Mucosa of gallbladder (tissue), 1 donor: ENCODE results near the gene ANTXRL. TPM values are rescaled to one million over a fixed set of nuclear protein-coding genes. Genes with fewer than 3 reads are reported as not detected.
"Not testable (repeated sequence)": the region's sequence is repeated elsewhere in the genome, so short reads cannot be mapped to it uniquely, and the experiment has no call there.

Source experiments
- DNase-seq: peaks from one replicate; pipeline ENCODE4 v3.0.0-alpha.2; 2020; ENCODE audit warnings: low spot score
- total RNA-seq: library from RNA; stranded (reverse); gene quantifications from one replicate; pipeline ENCODE4 v1.2.1, GENCODE V29; 2021
- donor health status: DM: no; HTN: no; CAD: no.

Gene ANTXRL
- total RNA-seq, 1 donor from 2014 or later: not detected

DNA sequence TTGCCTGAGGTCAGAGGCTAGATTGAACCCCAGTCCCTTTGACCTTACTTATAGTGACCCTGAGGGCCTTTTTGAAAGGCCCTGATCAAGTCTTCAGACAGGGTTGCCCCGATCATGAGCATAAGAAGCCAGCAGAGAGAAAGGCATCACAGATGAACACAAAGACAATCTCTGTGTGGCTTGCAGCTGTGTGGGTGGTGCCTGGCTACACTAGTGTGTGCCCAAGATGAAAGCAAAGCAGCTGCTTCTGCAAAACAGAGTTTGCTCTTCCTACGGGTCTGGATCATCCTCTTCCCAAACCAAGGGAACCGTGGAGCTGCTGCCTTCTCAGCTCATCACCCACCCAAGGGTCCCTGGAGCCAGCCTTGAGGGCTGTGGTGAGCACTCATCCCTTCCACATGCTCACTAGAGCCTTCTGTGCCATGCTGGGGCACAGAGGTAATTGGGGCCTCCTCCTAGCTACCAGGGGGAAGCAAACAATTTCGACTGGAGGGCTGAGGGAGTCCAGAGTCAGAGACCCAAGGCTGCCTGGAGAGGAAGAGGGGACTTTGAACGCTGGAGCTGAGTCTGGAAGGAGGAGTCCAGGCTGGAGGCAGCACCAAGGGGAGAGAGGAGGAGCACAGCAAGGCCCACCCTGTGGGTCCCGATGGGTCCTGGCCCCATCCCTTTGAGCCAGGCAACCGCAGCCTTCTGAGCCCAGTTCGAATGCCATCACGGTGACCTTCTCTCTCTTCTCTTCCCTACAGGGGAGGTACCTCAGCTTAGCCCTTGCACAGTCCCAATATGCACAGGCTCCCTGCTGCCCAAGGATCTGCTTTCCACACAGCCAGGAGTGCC is 42.3 kb downstream of the ANTXRL start:
- DNase-seq: no peak

DNA sequence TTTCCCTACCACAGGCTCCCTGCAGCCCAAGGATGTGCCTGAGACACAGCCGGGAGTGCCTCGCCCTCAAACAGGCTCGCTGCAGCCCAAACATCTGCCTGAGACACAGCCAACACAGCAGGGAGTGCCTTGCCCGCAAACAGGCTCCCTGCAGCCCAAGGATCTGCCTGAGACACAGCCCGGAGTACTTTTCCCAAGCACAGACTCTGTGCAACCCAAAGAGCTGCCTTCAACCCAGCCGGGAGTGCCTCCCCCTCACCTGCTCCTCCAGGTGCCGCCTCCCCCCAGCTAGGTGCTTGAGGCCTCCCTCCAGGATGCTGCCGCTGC is 42.9 kb downstream of the ANTXRL start:
- no peak for DNase-seq

DNA sequence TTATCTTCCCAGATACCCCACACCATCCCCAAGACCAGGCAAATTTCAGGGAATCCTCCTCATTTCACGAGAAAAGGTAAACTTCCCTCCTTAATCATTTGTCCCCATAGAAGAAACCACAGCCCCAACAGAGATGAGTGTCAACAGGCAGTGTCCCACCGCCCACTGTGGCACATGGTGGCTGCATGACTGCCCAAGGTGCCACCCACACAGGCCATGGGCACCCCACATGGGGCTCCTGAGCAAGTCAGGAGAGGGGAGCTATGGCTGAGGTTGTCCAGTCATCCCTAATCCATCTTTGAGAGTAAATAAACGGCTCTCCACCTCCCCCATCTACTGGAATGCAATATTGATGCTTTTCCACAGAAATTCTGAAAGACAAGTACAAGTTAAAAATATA is 44.1 kb downstream of the ANTXRL start:
- DNase-seq: no peak

DNA sequence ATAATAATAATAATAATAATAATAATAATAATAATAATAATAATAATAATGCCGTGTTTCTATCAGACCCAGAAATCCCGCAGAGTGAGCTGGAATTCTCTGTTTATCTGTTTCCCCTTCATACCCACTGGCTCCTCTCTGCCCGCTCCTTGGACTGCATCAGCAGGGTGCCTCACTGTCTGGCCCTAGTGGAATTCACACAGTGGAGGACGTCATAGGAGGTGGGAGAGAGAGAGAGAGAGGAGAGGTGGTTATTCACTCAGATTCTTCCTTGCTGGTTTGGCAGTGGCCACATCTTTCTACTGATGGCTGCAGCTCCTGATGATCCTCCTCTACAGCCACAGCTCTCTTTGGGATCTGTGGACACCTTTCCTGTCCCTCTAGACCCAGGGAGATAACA is 78.7 kb downstream of the ANTXRL start:
- not testable (repeated sequence) for DNase-seq

DNA sequence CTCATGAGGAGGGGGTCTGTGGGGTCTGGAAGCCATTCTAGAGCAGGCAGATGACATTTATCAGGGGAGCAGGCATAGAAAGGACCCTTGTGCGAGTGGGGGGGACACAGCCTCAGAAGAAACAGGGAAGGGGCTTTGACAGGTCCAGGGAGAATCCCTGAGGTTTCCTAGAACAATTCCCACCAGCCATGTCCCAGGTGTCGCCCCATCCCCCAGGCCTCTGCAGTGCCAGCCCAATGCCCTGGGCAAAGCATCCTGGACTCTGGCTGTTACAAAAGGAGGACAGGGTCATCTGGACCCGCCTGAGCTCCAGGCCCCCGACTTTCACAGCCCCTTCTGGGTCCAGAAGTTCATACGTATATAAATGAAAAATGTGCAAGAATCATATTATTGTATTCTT is 80.4 kb downstream of the ANTXRL start:
- not testable (repeated sequence) for DNase-seq

DNA sequence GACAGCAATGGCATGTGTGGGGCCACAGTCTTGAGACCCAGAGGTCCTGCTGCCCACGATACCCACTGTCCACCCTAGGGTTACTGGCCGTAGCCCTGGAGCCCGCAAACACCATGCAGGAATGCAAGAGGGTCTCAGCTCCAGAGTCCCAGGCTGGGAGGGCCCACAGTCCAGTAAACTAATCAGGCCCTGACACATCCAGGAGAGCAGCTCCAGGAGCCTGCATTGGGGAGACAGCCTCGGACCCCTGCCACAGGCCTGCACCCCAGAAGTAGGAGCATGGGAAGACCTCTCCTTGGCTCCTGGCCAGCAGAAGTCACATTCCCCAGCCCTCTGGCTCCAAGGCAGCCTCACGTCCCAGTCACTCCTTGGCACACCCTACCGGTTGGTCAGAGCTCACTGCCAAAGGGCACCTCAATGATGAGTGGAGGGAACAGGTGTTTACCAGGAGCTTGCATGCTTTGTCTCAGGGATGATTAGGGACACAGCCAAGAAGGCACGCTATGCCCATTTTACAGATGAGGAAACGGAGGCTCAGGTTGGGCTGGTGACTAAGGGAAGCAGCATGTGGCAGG is 81.0 kb downstream of the ANTXRL start:
- DNase-seq: not testable (repeated sequence)

DNA sequence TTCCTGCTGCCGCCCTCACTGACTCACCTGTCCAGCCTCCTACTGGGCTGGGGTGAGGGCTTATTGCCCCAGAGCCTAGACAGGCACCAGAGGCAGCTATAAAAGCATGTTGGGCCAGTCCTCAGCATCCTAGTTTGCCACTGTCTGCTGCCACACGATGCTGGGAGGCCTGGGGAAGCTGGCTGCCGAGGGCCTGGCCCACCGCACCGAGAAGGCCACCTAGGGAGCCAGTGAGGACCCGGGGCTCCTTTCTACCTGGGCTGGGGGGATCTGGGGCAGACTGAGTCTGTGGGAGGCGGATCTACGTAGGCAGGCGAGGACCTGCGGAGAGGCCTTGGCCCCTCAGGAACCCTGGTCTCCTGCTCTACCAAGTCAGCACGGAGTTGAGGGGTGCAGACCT is 82.2 kb downstream of the ANTXRL start:
- not testable (repeated sequence) for DNase-seq

DNA sequence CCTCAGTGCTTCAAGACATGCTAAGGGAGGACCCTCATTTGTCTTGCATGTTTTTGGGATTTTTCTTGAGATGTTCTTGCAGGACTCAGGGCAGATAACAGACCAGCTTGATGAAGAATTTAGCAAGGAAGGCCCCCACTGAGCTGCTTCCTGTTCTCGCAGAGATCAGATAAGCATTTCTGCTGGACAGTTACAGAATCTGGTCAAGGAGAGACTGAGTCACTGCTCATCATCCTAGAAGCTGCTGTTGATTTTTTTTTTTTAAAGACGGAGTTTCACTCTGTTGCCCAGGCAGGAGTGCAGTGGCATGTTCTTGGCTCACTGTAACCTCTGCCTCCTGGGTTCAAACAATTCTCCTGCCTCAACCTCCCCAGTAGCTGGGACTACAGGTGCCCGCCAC is 87.6 kb downstream of the ANTXRL start:
- not testable (repeated sequence) for DNase-seq

DNA sequence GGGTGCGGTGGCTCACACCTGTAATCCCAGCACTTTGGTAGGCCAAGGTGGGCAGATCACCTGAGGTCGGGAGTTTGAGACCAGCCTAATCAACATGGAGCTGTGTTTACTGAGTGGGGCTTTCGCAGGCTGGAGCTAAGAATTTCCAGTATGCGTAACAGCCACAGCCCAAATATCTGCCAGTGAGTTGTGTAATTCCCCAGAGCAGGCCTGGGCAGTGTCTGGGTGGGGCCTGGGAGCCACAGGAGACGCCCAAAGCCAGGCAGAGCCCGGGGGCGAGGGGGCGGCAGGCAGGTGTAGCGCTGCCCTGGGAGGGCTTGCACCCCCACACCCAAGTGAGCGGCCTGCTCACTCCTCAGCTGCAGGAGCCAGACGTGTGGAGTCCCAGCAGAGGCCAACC is 88.6 kb downstream of the ANTXRL start, which contains the start of gene ANXA8L1:
Gene ANXA8L1, plus strand, starts transcription at position 371 of the 400 bp plus-strand sequence. CDS start 76 bp downstream, outside the sequence.
- not testable (repeated sequence) for DNase-seq

DNA sequence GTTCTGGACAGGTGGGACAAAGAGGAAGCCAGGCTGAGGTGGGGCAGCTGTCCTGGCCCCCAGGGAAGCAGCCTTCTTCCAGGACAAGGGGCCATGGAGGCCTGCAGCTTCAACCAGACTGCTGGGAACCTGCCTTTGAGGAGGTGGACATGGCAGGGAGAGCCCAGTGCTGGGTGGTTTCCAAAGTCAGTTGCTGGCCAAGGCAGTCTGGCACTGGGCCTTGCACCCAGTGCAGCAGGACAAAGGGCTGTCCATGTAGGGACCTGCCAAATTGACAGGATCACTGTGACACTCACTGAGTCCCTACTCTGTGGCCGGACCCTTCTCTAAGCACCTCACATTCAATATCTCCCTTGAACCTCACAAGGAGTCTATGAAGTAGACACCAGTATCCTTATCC is 90.2 kb downstream of the ANTXRL start:
- DNase-seq: not testable (repeated sequence)

DNA sequence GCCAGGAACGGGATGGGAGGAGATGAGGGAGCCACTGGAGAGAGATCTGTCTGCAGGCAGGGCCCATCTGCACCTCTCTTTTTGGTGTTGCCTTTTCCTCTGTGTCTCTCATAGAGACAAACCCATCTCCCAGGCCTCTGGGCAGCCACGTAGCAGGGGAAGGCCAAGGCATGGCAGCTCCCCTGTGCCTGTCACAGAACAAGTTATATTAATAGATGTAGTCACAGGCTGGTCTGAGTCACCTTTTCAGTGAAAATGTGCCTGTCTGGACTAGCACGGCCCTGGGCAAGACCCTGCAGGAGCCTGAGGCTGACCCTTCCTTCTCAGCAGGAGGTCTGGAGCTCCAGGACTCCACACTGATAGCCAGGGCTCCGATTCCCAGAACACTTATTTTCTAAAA is 90.9 kb downstream of the ANTXRL start:
- DNase-seq: not testable (repeated sequence)

DNA sequence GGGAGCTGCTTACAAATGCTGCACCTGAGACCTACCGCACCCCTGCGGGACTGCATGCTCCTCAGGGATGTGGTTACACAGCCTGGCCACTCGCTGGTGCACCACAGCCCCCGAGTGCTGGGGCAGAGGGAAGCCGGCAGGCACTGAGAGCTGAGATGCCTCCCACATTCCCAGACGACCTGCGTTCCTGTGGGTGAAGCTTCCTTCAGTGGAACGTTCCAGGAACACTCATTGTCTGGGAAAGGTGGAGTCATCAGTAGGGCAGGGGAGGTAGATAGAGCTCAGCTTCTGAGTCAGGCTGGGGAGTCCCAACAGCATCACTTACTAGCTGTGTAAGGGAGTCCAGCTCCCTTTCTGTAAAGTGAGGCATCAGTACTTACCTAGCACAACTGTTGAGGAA is 91.3 kb downstream of the ANTXRL start:
- not testable (repeated sequence) for DNase-seq

DNA sequence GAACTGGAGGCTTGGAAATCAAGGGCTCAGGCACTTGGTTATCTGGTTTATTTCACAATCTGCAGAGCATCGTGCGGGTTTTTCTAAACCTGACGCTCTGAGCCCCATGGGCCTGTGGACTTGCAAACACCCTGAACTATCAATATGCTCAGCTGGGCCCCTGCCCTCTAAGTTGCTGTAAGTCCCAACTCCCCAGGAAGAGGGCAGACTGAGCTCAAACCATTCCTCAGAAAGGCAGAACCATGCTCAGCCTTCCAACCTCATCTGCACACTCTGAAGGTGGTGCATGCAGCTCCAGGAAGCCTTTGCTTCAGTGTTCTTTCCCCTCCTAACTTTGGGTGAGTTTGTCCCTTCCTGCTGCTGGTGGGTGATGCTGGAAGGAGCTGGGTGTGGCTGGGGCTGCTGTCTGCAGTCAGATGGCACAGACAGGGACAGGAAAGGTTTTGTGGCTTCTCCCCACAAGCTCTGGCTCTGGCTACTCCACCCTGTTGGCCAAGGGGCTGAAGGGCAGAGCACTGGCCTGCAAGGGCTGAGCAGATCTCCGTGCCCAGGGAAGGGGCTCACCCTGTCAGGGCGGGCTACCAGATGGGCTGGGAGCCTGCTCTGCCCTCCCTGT is 92.5 kb downstream of the ANTXRL start:
- DNase-seq: not testable (repeated sequence)

Other genes starting within 250 kb of the ANTXRL start
- gene MSMB, start 240.7 kb upstream of the ANTXRL start, total RNA-seq: 15.8 TPM
- gene ANXA8L1, start 88.8 kb downstream of the ANTXRL start, total RNA-seq: not detected
- 0.14 TPM for gene NPY4R, start 179.0 kb downstream of the ANTXRL start, total RNA-seq